Heart right ventricle (tissue), 16 donors: ENCODE data around the gene CHN2. TPM values are rescaled to one million over a fixed set of nuclear protein-coding genes. Genes with fewer than 3 reads are reported as not detected.

Source experiments
- ATAC-seq, 8 donors: fragments of 200-7000 bp; cut with Tn5 transposase; one replicate each; pipeline ENCODE4 v1.9.1; 2020; ENCODE audit warnings: mild to moderate bottlenecking in 8 of 8, moderate library complexity in 8 of 8, moderate number of reproducible peaks in 1 of 8
- DNase-seq, 2 donors: peaks; one replicate each; pipeline ENCODE4 v3.0.0-alpha.2; 2020
- H3K27ac ChIP-seq, 10 donors: fragments of 200-600 bp; sonication (generic) in 2 of 10; one replicate each; pipeline versions ENCODE4 v1.5.0 to v1.8.0; 2020 to 2022; ENCODE audit warnings: mild to moderate bottlenecking in 3 of 10
- H3K27me3 ChIP-seq, 7 donors: fragments of 200-600 bp; one replicate each; pipeline ENCODE4 v1.8.0; 2021 to 2022; ENCODE audit warnings: mild to moderate bottlenecking in 2 of 7
- H3K36me3 ChIP-seq, 9 donors: fragments of 200-600 bp; sonication (generic) in 1 of 9; one replicate each; pipeline versions ENCODE4 v1.5.0 to v1.8.0; 2020 to 2022; ENCODE audit warnings: mild to moderate bottlenecking in 2 of 9
- H3K4me1 ChIP-seq, 9 donors: fragments of 200-600 bp; sonication (generic) in 1 of 9; one replicate each; pipeline versions ENCODE4 v1.5.0 to v1.8.0; 2020 to 2022; ENCODE audit warnings: mild to moderate bottlenecking in 4 of 9
- H3K4me3 ChIP-seq, 10 donors: fragments of 200-600 bp; sonication (generic) in 2 of 10; one replicate each; pipeline versions ENCODE4 v1.5.0 to v1.8.0; 2020 to 2022; ENCODE audit warnings: mild to moderate bottlenecking in 7 of 10, moderate library complexity in 2 of 10
- H3K9me3 ChIP-seq, 11 donors: fragments of 200-600 bp in 10 of 11; sonication (generic) in 2 of 11; one replicate each; pipeline versions ENCODE4 v1.5.0 to v1.8.0; 2013 to 2022; ENCODE audit warnings: mild to moderate bottlenecking in 2 of 11, control low read depth in 1 of 11, moderate library complexity in 1 of 11
- WGBS, 2 donors: extraction: QIAGEN DNeasy Blood & Tissue Kit; methylation state at CpG; one replicate each; pipeline ENCODE4 v1.1.7; 2013; ENCODE audit warnings: inconsistent platforms in 1 of 2; 5-methylcytosine and 5-hydroxymethylcytosine counted together
- intact Hi-C, 10 donors: fragments of 100-400 bp; cut with DNase I; formaldehyde crosslinking; loops; one replicate each; pipeline versions ENCODE4 v1.11.1 to v1.14.2; 2022
- polyA plus RNA-seq, 2 donors: library from polyadenylated mRNA; stranded (reverse); fragments of 200-250 nt; gene quantifications; one replicate each; pipeline ENCODE4 v1.2.3, GENCODE V29; 2013
- total RNA-seq, 10 donors: library from RNA; stranded (reverse); fragmentation: NEBNext Ultra II Directional in 3 of 10; extraction: Animal tissue kit (Norgen Biotek cat#: 25700) in 3 of 10; gene quantifications; one replicate each; pipeline versions ENCODE4 v1.2.1 to v1.2.4, GENCODE V29; 2021 to 2023
- TF ChIP-seq, protein P1 (sequence below), 9 donors: fragments of 200-600 bp; sonication (generic) in 2 of 9; IDR thresholded peaks; one replicate each; pipeline versions ENCODE4 v1.5.0 to v1.8.0; 2021 to 2022; ENCODE audit warnings: antibody characterized with exemption in 9 of 9, mild to moderate bottlenecking in 5 of 9, moderate library complexity in 1 of 9
- donor health status: Arrhythmogenic right ventricular cardiomyopathy.
- donor health status: ischemic (EF 13 %, LVEDD 7.1; RV severe dilation, severe dysfunction).
- donor health status: healthy with polysubstance abuse.
- donor health status: DM: no; HTN: yes; CAD: no.
- donor health status: DM: no; HTN: no; CAD: no.
- donor health status: ischemic (EF 25% LVEDD 6.9; RV normal size, moderate dysfunction).
- donor health status: ischemic (EF 25% LVEDD 5.7; RV mildly dilated, moderate dysfunction).
- donor health status: healthy.
- donor health status: DM: yes; HTN: yes; CAD: no.
- donor health status: Ischemic cardiomyopathy.
- donor health status: ischemic (EF 35%, LVEDD 5.7; RV mildly dilated, moderate dysfunction).
- donor health status: nonischemic (EF 11% LVEDD 7.7; RV severe dilation, severe dysfunction).
- donor health status: DM: yes; HTN: yes; CAD: no.
- donor health status: PGD.
- donor health status: ischemic (EF 29% LVEDD 5.4; RV normal size, mild dysfunction).
- donor health status: nonischemic (EF 23%, LVEDD 6.1; RV moderate dilation, normal function).

Gene CHN2
- total and polyA plus RNA-seq, 12 donors: 5.9 to 54.9 (median 22.6) TPM

DNA sequence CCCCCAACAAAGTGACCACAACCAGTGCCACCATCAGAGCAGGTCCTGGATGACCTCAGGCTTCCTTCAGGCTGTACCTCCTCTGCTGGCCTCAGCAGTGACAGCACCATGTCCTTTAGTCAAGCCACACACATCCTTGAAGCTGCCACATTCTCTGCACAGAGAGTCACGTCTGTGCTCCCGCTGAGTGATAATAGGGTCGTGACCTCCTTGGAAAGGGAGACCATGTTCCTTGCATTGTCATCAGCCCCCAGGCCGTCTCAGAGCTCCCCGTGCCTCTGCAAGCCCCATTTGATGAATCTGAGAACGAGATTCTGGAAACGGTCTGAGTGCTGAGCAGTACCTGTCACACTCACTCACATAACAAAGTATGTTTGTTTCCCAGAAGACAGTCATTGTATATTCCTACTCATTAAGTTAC, 262.6 kb downstream of the CHN2 start:
- no peaks in the 10 kb centered on the region for H3K36me3 ChIP-seq
- WGBS, 2 donors: 45 to 47% methylated on average over 7 of the region's 7 CpGs
- H3K27me3 ChIP-seq: no peaks in the 10 kb centered on the region
- H3K4me3 ChIP-seq: no peak overlapping the region
- no peaks in the 10 kb centered on the region for H3K9me3 ChIP-seq
- DNase-seq: no peak
- ATAC-seq: peak in 2 of 8 donors; percentile 42 to 43
- H3K27ac ChIP-seq: no peak overlapping the region
- peaks cover 0 to 23% (median 6%) of the 10 kb centered on the region in 9 donors for H3K4me1 ChIP-seq
- TF ChIP-seq, protein P1, sequence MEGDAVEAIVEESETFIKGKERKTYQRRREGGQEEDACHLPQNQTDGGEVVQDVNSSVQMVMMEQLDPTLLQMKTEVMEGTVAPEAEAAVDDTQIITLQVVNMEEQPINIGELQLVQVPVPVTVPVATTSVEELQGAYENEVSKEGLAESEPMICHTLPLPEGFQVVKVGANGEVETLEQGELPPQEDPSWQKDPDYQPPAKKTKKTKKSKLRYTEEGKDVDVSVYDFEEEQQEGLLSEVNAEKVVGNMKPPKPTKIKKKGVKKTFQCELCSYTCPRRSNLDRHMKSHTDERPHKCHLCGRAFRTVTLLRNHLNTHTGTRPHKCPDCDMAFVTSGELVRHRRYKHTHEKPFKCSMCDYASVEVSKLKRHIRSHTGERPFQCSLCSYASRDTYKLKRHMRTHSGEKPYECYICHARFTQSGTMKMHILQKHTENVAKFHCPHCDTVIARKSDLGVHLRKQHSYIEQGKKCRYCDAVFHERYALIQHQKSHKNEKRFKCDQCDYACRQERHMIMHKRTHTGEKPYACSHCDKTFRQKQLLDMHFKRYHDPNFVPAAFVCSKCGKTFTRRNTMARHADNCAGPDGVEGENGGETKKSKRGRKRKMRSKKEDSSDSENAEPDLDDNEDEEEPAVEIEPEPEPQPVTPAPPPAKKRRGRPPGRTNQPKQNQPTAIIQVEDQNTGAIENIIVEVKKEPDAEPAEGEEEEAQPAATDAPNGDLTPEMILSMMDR (IDR thresholded peaks at IDR 0.05): no peak
- intact Hi-C loops: no loop called here

DNA sequence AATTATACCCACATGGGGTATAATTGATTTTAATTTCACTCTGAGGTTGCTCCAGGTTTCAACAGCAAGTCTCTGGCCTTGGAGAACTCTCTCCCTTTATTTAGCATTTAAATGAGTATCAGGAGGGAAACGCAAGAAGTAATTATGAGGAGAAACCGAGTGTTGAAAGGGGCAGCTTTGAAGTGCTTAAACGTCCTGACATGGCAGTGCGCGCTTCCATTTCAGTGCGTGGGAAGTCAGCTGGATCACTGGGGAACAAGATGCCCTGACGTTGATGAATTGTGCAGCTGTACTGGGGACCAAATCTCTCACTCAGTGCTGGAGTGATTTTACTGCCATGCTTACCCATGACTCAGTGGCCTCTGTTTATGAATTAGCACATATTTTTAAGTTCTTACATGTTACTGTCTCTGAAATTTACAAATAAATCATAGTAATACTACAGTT, 263.0 kb downstream of the CHN2 start:
- Histone ChIP-seq H3K9me3 (no peaks in the 10 kb centered on the region), H3K4me3 (no peak overlapping the region), H3K27me3 (no peaks in the 10 kb centered on the region), H3K27ac (no peak overlapping the region), H3K4me1 (peaks cover 0 to 20% (median 6%) of the 10 kb centered on the region in 9 donors), H3K36me3 (no peaks in the 10 kb centered on the region)
- WGBS, 2 donors: 41 to 51% methylated on average over 7 of the region's 7 CpGs
- intact Hi-C loops: no loop called here
- no peak for DNase-seq
- peak in 4 of 8 donors; percentile 23 to 58 (median 40) for ATAC-seq
- TF ChIP-seq, protein P1 (IDR thresholded peaks at IDR 0.05): no peak

DNA sequence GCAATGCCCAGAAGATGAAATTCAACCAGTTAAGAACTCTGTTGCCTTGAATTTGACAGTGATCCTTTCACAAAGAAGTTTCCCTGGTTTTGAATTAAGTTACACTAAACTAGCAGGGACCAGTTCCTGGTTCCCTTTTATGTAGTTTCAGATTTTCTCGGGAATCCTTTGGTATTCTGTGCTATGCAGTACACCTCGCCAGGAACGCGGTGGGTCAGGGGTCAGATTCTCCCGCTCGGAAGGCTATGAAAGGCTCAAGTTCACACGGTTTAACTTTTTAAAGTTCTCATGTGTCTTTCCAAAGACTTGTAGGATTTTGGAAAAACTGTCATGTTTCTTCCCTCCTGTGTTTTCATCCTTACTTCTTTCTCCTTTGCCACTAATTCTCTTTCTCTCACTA, 264.4 kb downstream of the CHN2 start:
- H3K27ac ChIP-seq: no peak overlapping the region
- no peaks in the 10 kb centered on the region for H3K9me3 ChIP-seq
- DNase-seq (no peak), ATAC-seq (no peak)
- 89 to 94% methylated on average over 7 of the region's 7 CpGs for WGBS, 2 donors
- intact Hi-C loops: no loop called here
- H3K27me3 ChIP-seq: no peaks in the 10 kb centered on the region
- H3K36me3 ChIP-seq: no peaks in the 10 kb centered on the region
- H3K4me1 ChIP-seq: peaks cover 0 to 18% (median 6%) of the 10 kb centered on the region in 9 donors
- TF ChIP-seq, protein P1 (IDR thresholded peaks at IDR 0.05): no peak
- H3K4me3 ChIP-seq: no peak overlapping the region

DNA sequence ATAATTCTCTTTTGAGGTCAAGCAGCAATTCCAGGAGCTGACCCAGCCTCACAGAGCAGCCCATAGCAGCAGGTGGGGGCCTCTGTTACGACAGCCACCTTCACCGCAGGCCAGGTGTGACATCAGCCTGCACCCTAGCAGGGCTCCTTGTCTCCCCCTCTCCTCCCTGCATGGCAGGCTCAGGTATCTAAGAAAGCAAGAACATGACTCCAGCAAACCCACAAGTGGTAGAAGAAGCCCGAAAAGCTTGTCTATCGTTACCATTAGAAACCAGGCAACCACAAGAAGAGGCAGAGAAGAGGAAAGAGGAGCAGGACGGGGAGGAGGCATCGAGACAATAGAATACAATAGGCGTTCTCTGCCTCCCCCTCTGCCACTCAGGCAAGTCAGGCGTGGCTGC, 265.0 kb downstream of the CHN2 start:
- Histone ChIP-seq H3K9me3 (no peaks in the 10 kb centered on the region), H3K27ac (no peak overlapping the region), H3K4me3 (no peak overlapping the region), H3K27me3 (no peaks in the 10 kb centered on the region), H3K36me3 (no peaks in the 10 kb centered on the region), H3K4me1 (peaks cover 0 to 23% (median 6%) of the 10 kb centered on the region in 9 donors)
- WGBS, 2 donors: 93 to 96% methylated on average over 8 of the region's 8 CpGs
- DNase-seq: no peak
- intact Hi-C loops: no loop called here
- TF ChIP-seq, protein P1 (IDR thresholded peaks at IDR 0.05): no peak
- no peak for ATAC-seq
